Measurements from ENCODE around the gene HS1BP3.
A peak's percentile ranks its signal among the peaks of the same experiment; 100 is the strongest.

Gene HS1BP3, protein sequence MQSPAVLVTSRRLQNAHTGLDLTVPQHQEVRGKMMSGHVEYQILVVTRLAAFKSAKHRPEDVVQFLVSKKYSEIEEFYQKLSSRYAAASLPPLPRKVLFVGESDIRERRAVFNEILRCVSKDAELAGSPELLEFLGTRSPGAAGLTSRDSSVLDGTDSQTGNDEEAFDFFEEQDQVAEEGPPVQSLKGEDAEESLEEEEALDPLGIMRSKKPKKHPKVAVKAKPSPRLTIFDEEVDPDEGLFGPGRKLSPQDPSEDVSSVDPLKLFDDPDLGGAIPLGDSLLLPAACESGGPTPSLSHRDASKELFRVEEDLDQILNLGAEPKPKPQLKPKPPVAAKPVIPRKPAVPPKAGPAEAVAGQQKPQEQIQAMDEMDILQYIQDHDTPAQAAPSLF

GRCh38 chr2:20650877-20651730 lies at the start of gene HS1BP3:
TSS of gene HS1BP3 (minus strand) at chr2:20651098. CDS start at chr2:20651063, 35 bp downstream.
- peak; percentile 63 to 85 for DNase-seq (ENCODE audit: extremely low read depth in 1 of 2, low read depth in 1 of 2)

DNA sequence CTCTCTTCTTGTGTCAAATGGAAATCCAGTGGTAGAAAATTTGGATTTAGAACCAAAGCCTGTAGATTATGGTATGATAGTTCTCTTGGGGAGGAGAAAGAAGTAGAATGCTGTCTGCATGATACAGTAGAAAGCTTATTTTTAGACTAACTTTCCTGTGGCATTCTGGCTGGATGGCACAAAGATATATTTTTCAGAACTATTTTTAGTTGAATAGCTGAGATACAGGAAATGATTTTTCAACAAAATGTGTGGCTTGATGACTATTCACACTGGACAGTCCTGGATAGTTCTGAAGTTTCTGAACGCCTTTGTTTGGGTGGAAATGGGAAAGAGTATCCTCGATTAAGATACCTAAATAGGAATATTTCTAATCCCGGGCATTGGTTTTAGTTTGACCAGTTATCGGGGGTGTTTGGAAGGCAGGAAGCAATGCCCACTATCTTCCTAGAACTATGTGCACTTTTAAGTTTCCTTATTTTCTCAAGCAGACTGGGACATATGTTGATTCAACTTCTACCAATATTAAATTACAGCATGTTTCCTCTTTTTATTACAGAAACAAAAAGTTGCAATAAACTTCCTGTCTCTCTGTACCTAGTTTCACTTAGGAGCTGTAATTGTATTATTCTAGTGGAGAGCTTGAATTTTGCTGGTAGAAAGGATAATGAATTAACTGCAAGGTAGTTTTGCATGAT lies 48.2 kb upstream of the HS1BP3 start:
- DNase-seq (ENCODE audit: extremely low read depth in 1 of 2, low read depth in 1 of 2): no peak

DNA sequence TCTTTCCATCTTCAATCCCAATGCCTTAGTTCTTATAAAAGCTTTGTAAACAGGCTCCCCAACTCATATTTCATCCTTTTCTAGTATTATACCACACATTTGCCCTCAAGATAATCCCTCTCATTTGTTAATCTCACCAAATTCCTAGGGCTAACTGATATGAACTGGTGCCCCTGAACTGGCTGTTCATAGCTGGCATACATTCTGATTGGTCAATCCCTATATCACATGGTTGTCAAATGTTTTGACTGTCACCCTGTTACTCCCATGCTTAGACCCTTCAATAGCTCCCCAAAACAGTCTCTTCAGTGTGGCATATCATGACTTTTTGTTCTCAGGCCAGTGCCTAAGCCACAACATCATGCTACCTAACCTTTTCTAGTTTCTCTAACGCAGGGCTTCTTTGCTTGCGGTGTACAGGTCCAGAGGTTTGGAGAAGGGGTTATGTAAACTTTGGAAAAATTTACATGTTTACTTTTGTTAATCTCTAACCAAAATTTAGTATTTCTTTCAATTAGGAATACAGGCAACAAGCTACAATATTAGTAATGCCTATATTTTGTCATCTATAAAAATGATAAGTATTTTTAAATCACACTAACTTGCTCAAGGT lies 46.5 kb upstream of the HS1BP3 start:
- DNase-seq (ENCODE audit: extremely low read depth in 1 of 2, low read depth in 1 of 2): no peak

DNA sequence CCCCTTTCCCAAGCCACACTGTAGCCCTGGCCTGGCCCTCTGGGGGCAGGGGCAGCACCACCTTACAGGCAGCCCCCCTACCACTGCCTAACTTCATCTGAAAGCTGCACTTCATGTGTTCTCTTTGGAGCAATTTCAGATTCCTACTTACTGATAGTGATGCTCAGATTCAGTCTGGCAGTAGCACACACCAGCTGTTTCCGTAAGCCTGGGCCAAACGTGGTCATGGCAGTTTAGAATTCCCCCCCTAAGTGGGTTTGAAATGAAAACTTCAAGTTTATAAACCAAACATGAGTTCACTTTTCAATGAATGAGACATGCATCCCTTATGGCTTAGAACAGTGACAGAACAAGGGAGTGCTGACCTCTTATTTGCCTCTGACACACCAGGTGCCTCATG lies 45.5 kb upstream of the HS1BP3 start:
- DNase-seq (ENCODE audit: extremely low read depth in 1 of 2, low read depth in 1 of 2): no peak

DNA sequence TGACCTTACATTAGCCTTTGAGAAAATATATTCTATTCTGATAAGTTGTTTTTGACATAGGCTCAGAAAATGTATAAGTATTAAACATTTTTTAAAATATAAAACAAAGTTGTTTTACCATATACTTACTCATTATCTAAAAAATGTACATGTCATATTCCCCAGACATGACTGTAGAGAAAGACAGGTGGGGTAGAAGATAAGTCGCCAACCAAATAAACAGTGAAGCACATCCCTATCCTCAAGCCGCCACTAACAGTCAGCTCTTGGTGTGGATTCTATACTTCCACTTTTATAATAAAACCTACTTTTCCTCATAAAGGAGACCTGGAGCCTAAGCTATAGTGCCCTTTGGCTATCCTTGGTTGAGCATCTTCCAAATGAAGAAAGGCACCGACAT lies 42.4 kb upstream of the HS1BP3 start:
- no peak for DNase-seq (ENCODE audit: extremely low read depth in 1 of 2, low read depth in 1 of 2)

DNA sequence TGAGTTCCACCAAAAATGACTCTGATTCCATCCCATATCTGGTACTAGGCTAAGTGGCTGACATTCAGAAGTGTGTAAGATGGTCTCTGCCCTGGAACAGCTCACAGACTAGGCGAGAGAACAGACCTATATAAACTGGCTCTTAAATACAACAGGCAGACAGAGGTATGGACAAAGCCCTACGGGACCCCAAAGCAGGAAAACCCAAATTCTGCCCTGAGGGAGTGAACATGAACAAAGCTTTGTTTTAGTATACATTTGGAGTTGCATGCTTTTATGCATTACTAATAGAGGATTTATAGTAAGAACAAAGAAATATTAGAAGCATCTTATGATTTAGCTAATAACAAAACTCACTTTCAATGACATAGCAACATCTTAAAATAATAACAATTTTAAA lies 41.2 kb upstream of the HS1BP3 start:
- DNase-seq (ENCODE audit: extremely low read depth in 1 of 2, low read depth in 1 of 2): no peak

DNA sequence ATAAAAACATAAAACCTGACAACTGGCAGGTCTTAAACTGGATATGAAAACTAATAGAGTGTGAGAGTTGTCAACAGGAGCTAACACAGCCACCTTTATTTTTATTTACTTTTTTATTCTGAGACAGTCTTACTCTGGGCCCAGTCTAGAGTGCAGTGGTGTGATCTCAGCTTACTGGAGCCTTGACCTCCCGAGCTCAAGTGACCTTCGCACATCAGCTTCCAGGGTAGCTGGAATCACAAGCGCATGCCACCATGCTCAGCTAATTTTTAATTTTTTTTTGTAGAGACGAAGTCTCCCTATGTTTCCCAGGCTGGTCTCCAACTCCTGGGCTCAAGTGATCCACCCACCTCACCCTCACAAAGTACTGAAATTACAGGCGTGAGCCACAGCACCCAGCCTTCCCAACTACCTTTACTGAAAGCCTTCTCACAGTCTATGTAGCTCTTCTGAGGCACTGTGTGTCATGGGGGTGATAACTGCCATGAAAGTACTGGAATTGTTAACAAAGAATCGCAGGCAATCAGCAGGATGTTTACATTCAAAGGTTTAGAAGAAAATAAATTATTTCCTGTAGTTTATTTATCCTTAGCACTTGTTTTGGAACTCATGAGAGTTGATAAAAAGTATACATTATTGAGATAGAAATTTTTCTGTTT lies 40.3 kb upstream of the HS1BP3 start:
- no peak for DNase-seq (ENCODE audit: extremely low read depth in 1 of 2, low read depth in 1 of 2)

- DNase-seq (ENCODE audit: extremely low read depth in 1 of 2, low read depth in 1 of 2): no peak
Measured at GRCh38 chr2:20689428-20690264, 38.7 kb upstream of the HS1BP3 start.

DNA sequence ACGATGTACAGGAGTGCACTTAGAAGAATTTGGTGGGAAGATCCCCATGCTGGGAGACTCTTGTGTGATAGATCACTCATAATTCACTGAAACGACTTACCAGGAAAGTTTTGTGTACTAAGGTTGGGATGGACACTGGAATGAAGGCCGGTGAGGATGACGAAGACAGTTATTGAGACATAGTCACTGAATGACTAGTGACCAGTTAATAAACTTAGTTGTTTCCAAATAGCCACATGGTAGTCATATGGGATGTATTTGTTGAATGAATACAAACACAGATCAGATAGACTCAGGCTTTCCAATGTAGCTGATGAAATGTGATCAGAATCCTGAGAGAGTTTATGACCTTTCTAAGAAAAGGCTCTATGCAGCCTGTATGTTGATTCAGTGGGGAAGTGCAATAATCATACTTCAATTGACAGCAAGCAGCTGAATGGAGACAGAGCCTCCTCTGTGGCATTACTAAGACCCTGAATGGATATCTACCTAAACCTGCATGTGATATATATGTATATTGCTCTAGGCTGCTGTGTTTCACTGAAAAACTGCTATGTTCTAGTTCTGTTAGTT lies 36.4 kb upstream of the HS1BP3 start:
- no peak for DNase-seq (ENCODE audit: extremely low read depth in 1 of 2, low read depth in 1 of 2)

DNA sequence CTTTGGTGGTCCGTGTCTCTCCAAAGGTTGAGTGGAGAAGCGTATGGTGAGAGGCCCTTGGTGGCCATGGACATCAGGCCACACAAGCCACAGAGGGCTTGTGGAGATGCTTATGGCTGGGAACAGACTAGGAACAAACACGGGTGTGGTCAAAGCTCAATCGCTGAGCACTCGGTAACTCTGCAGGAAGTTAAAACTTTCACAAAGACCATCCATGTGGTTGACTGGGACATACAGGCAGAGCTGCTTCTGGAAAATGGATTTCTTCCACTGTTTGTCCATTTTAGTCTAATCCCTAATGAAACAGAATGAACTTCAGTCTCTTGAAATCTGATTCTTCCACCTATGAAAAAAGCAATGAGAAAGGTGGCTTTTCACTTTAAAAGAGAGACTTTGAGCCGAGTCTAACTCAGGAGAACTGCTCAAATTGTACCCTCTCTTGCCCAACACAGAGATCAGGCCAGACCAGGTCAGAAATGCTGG lies 33.7 kb upstream of the HS1BP3 start:
- no peak for DNase-seq (ENCODE audit: extremely low read depth in 1 of 2, low read depth in 1 of 2)

DNA sequence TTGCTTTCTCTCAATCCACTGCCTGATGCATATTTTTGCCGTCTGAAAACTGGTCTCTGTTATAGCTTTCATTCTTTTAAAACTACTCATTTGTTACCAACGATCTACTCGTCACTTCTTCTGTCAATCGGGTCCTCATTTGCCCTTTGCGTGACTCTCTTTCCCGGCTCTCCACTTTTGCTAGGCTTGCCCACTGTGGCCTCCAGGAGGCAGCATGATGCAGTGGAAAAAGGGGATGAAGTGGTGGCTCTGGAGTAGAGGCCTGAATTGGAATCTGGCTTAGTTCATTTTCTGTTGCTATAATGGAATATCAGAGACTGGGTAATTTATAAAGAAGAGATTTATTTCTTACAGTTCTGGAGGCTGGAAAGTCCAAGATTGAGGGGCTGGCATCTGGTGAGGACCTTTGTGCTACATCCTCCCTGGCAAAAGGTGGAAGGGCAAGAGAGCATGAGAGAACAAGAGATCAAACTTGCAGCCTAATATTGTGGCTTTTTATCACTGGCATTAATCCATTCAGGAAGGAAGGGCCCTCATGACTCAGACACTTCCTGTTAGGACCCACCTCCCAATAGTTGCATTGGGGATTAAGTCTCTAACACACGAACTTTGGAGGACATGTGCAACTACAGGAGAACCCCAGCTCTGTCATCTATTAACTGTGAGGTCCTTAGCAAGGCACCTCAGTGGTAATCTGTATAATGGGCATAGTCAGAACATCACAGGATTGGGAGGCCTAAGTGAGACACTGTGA lies 31.4 kb upstream of the HS1BP3 start:
- no peak for DNase-seq (ENCODE audit: extremely low read depth in 1 of 2, low read depth in 1 of 2)

DNA sequence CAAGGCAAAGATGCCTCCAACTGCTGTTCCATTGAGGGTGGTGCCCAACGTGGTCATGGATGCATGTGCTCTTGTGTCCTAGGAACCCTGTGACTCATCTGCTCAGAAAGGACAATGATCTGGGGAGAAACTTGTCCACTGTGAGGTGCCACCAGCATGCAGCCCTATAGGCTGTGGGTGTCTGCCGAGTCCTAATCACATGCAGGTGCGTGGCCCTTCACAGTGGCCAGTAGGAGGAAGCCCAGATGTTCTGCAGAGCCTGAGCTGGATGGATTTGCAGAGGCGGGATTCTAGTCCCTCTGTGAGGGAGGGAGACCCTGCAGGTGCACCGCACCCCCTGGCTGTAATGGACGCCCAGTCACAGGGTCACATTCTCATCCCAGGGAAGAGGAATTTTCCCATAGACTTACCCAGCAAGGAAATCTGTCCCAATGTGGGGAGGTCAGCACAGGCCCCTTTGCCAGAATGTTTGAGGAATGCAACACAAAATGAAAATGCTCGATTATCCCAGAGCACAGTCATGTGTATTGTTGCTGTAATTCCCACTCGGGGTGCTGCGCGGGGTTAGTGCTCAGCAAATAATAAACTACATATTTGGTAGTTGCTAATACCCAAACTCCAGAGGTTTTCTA lies 30.0 kb upstream of the HS1BP3 start:
- no peak for DNase-seq (ENCODE audit: extremely low read depth in 1 of 2, low read depth in 1 of 2)

DNA sequence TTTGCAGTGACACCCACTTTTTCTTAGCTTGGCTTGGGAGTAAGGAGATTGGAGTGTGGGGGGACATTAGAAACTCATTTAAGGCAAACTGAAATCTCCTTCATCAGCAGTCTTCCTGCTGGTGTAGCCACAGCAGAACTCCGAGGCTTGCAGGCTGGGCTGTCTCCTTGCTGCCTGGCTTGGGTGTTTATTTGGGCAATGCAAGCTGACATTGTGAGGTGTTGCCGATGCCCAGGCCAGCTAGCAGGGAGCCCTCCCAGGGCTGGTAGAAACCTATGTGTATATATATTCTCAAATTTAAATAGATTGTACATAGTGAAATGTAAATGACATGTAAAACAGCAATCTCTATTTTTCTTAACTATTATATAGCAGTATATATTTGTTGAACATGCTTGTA lies 27.9 kb upstream of the HS1BP3 start:
- DNase-seq (ENCODE audit: extremely low read depth in 1 of 2, low read depth in 1 of 2): no peak

DNA sequence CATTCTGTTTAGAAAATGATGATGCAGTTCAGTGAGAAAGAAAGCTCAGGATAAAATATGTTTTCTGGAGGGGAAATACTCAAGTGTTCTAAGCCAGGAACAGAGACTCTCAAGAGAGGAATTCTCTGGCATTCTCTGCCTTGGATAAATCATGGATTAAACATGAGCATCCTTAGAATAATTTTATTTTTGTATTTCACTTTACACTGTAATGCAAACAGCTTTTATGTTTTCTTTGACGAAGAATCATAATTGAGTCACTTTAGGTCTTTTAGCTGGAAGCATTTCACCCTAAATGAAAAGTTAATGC lies 27.1 kb upstream of the HS1BP3 start:
- no peak for DNase-seq (ENCODE audit: extremely low read depth in 1 of 2, low read depth in 1 of 2)

- no peak for DNase-seq (ENCODE audit: extremely low read depth in 1 of 2, low read depth in 1 of 2)
Measured at GRCh38 chr2:20677301-20678085, 26.6 kb upstream of the HS1BP3 start.

DNA sequence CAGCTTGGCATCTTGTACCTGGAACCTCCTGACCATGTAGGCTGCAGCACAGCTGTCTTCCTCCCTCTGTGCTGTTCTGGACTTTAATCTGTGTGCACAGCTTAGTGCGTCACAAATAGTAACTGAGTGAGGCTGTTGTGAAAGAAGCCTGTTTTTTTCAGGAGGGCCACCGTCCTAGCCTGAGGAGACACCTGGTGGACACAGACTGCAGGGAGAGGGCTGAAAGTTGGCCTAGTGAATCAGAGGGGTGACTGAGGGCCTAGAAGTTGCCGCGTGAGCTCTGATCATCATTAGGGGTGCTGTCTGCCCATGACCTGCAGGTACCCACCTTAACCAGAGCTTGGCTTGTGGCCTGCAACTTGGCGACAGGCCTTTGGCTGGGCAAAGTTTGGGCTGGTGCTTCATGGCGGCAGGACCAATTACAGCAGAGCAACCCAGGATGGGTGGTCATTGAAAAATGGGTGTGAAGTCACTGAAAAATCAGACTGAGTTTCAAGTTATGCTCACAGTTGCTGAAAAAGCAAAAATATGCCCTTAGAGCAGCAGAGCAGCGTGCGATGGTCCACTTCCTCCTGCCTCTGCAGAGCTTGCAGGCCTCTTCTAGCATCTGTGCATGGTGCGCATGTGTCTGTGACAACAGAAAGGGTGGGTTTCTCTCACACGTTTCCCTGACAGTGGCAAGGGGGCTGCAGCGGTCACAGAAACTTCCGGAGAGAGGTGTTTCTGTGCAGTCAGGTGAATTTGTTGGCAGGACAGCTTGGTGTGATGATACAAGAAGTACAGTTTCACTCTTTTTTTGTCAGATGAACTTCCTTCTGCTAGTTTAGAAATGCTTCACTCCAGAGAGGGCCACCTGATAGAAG lies 25.7 kb upstream of the HS1BP3 start:
- DNase-seq (ENCODE audit: extremely low read depth in 1 of 2, low read depth in 1 of 2): no peak

Data from stimulated activated CD8-positive, alpha-beta memory T cell treated with anti-CD3 and anti-CD28 coated beads, Interleukin-7, amount 100 ng/mL, for 48 hours (primary cell).